B cell (primary cell): Measurements from ENCODE around the gene CDK2.

ENCODE experiments used
- EZH2 ChIP-seq: IDR thresholded peaks from 2 replicates; pipeline ENCODE4 v1.6.1; 2012; ENCODE audit warnings: borderline replicate concordance, low read depth, mild to moderate bottlenecking, moderate library complexity, low read length; ENCODE audit not compliant: insufficient read depth, poor library complexity, severe bottlenecking
- TF ChIP-seq, protein P1 (sequence below): fragments of 200-600 bp; IDR thresholded peaks from one replicate; pipeline ENCODE4 v1.8.0; 2022; ENCODE audit warnings: antibody characterized with exemption, mild to moderate bottlenecking

DNA sequence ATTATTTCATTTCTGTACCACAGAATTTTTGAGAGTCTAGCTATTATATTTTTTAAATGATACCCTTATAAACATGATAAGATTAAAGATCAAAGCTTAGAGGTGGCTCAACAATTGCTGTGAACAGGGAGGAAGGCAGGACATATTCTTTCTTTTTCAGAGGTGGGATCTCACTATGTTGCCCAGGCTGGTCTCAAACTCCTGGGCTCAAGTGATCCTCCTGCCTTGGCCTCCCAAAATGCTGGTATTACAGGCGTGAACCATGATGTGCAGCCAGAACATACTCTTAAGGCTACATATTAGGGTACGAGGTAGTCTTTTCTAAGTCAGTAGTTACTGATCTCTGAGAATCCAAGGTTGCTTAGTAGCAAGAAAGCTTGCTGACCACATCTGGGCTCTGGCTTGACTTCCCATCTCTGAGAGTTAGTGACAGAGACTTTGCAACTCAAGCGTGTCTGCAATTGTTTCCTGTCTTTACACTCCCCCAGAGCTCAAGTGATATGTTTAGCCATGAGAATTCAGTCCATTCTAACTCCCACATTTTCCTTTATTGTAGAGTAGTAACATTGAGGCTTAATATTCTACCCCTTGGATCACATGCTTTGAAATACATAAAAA is 15.8 kb downstream of the CDK2 start:
- TF ChIP-seq, protein P1, sequence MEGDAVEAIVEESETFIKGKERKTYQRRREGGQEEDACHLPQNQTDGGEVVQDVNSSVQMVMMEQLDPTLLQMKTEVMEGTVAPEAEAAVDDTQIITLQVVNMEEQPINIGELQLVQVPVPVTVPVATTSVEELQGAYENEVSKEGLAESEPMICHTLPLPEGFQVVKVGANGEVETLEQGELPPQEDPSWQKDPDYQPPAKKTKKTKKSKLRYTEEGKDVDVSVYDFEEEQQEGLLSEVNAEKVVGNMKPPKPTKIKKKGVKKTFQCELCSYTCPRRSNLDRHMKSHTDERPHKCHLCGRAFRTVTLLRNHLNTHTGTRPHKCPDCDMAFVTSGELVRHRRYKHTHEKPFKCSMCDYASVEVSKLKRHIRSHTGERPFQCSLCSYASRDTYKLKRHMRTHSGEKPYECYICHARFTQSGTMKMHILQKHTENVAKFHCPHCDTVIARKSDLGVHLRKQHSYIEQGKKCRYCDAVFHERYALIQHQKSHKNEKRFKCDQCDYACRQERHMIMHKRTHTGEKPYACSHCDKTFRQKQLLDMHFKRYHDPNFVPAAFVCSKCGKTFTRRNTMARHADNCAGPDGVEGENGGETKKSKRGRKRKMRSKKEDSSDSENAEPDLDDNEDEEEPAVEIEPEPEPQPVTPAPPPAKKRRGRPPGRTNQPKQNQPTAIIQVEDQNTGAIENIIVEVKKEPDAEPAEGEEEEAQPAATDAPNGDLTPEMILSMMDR, result no peak
- no peak for TF ChIP-seq EZH2
